GM12878 (cell line): ENCODE data around the gene EHBP1. TPM values are rescaled to one million over a fixed set of nuclear protein-coding genes. Genes with fewer than 3 reads are reported as not detected.

Source experiments
- ATAC-seq: fragments of 200-7000 bp; cut with Tn5 transposase; 3 replicates; pipeline ENCODE4 v1.9.1; 2020; ENCODE audit warnings: mild to moderate bottlenecking, moderate library complexity
- BruUV-seq: library from RNA; stranded (reverse); fragments of 400-500 nt; replicated peaks from 2 replicates; lab custom pipeline; 2021; lab: Mats Ljungman, UMichigan
- CTCF ChIA-PET: fragments of 300-600 bp; sonication (Branson Sonifier 250); formaldehyde crosslinking; extraction: SDS; loops from one replicate; lab custom pipeline; 2021; ENCODE audit warnings: inconsistent platforms; lab: Yijun Ruan, JAX
- POLR2A ChIA-PET: fragments of 350-600 bp; formaldehyde crosslinking; extraction: SDS; loops from one replicate; lab custom pipeline; 2021; ENCODE audit warnings: inconsistent platforms; lab: Charles Lee
- RAD21 ChIA-PET: fragments of 300-600 bp; sonication (Branson Sonifier 250); formaldehyde crosslinking; loops from one replicate; lab custom pipeline; 2023; ENCODE audit warnings: antibody characterized with exemption; ENCODE audit not compliant: unreplicated experiment; lab: Charles Lee
- SMC1A ChIA-PET: fragments of 300-600 bp; sonication (Branson Sonifier 250); formaldehyde crosslinking; loops from one replicate; lab custom pipeline; 2023; ENCODE audit not compliant: unreplicated experiment, uncharacterized antibody; lab: Charles Lee
- DNase-seq: peaks from one replicate; pipeline ENCODE4 v3.0.0-alpha.2; 2011; ENCODE audit warnings: low read depth, low spot score
- FAIRE-seq: peaks from 3 replicates; lab custom pipeline; 2011; peaks lifted over from hg19 to GRCh38; lab: Jason Lieb, UNC
- H2AFZ ChIP-seq: 2 replicates; pipeline ENCODE4 v1.6.0; 2011; ENCODE audit warnings: low read depth, low read length, control low read depth; ENCODE audit not compliant: control insufficient read depth
- H3K27ac ChIP-seq: 2 replicates; pipeline ENCODE4 v1.5.1; 2011; ENCODE audit warnings: control low read depth; ENCODE audit not compliant: control insufficient read depth, insufficient read depth
- H3K27me3 ChIP-seq, 2 experiments: replicated peaks in 1 of 2; 2 replicates each; pipeline versions ENCODE4 v1.6.0 to v1.6.1; 2011; ENCODE audit warnings: low read length in 1 of 2; ENCODE audit not compliant: control insufficient read depth in 2 of 2, insufficient read depth in 2 of 2
- H3K36me3 ChIP-seq, 2 experiments: 2 replicates each; pipeline ENCODE4 v1.5.1; 2011; ENCODE audit warnings: low read length in 1 of 2; ENCODE audit not compliant: control insufficient read depth in 2 of 2, insufficient read depth in 2 of 2
- H3K4me1 ChIP-seq: 2 replicates; pipeline ENCODE4 v1.6.1; 2011; ENCODE audit warnings: mild to moderate bottlenecking, low read length, moderate library complexity, mixed read lengths; ENCODE audit not compliant: control insufficient read depth, insufficient read depth
- H3K4me2 ChIP-seq: 2 replicates; pipeline ENCODE4 v1.6.0; 2011; ENCODE audit warnings: control low read depth; ENCODE audit not compliant: control insufficient read depth, insufficient read depth
- H3K4me3 ChIP-seq: fragments of 200-600 bp; sonication (generic); 2 replicates; pipeline ENCODE4 v1.5.1; 2016
- H3K79me2 ChIP-seq: 2 replicates; pipeline ENCODE4 v1.6.0; 2011; ENCODE audit warnings: low read length; ENCODE audit not compliant: control insufficient read depth, insufficient read depth
- H3K9ac ChIP-seq: 2 replicates; pipeline ENCODE4 v1.8.0; 2011; ENCODE audit warnings: low read length, control low read depth, mixed read lengths; ENCODE audit not compliant: control insufficient read depth, insufficient read depth
- H3K9me3 ChIP-seq: replicated peaks from 3 replicates; pipeline ENCODE4 v1.5.1; 2011; ENCODE audit warnings: mild to moderate bottlenecking, low read length; ENCODE audit not compliant: control insufficient read depth, insufficient read depth
- H4K20me1 ChIP-seq: 2 replicates; pipeline ENCODE4 v1.6.0; 2011; ENCODE audit not compliant: control insufficient read depth, insufficient read depth
- CBFB ChIP-seq: IDR thresholded peaks from 2 replicates; pipeline ENCODE4 v1.6.1; 2016; ENCODE audit warnings: antibody characterized with exemption, low read depth
- CBX5 ChIP-seq: sonication (generic); IDR thresholded peaks from 2 replicates; pipeline ENCODE4 v1.6.1; 2016; ENCODE audit warnings: low read depth, moderate library complexity, mild to moderate bottlenecking, inconsistent platforms
- EED ChIP-seq: sonication (generic); IDR thresholded peaks from 2 replicates; pipeline ENCODE4 v1.6.1; 2016; ENCODE audit warnings: antibody characterized with exemption, low read depth
- FOS ChIP-seq: IDR thresholded peaks from 3 replicates; pipeline ENCODE4 v1.6.1; 2011; ENCODE audit warnings: borderline replicate concordance; ENCODE audit not compliant: insufficient read length; ENCODE audit errors: extremely low read depth
- FOXK2 ChIP-seq: fragments of 450-650 bp; IDR thresholded peaks from 2 replicates; pipeline ENCODE4 v1.6.1; 2017; ENCODE audit warnings: mild to moderate bottlenecking, moderate library complexity
- JUNB ChIP-seq: IDR thresholded peaks from 2 replicates; pipeline ENCODE4 v1.6.1; 2016; ENCODE audit warnings: antibody characterized with exemption, mild to moderate bottlenecking
- JUND ChIP-seq: IDR thresholded peaks from 2 replicates; pipeline ENCODE4 v1.6.1; 2012; ENCODE audit warnings: low read depth, mild to moderate bottlenecking, low read length, improper control_type of control experiment, moderate library complexity
- NBN ChIP-seq: fragments of 450-650 bp; IDR thresholded peaks from 2 replicates; pipeline ENCODE4 v1.6.1; 2016
- POLR2AphosphoS5 ChIP-seq: IDR thresholded peaks from 2 replicates; pipeline ENCODE4 v1.6.1; 2011; ENCODE audit warnings: mild to moderate bottlenecking, low read length, inconsistent platforms
- POU2F2 ChIP-seq: IDR thresholded peaks from 3 replicates; pipeline ENCODE4 v1.6.1; 2011; ENCODE audit warnings: low read depth, mild to moderate bottlenecking, low read length, borderline replicate concordance
- RUNX3 ChIP-seq: IDR thresholded peaks from 2 replicates; pipeline ENCODE4 v1.6.1; 2012; ENCODE audit warnings: low read length, inconsistent platforms
- TAF1 ChIP-seq: IDR thresholded peaks from 2 replicates; pipeline ENCODE4 v1.6.1; 2011; ENCODE audit warnings: mild to moderate bottlenecking, low read depth, low read length, borderline replicate concordance
- WGBS: methylation state at CpG from one replicate; pipeline ENCODE4 v1.1.6; 2016; ENCODE audit warnings: low lambda C conversion rate; ENCODE audit not compliant: insufficient replicate concordance, insufficient coverage; ENCODE audit errors: missing lambda C conversion rate; 5-methylcytosine and 5-hydroxymethylcytosine counted together
- in situ Hi-C: fragments of 300-500 bp; cut with MboI; formaldehyde crosslinking; loops from 9 replicates; pipeline ENCODE4 v1.14.3; 2018; ENCODE audit warnings: mixed read lengths
- intact Hi-C: fragments of 100-400 bp; cut with micrococcal nuclease; formaldehyde crosslinking; loops from one replicate; pipeline ENCODE4 v1.14.2; 2022; ENCODE audit not compliant: unreplicated experiment
- polyA plus RNA-seq, 11 experiments: library from polyadenylated mRNA; depleted of rRNA in 4 of 11; unstranded in 6 of 11; stranded (reverse) in 5 of 11; fragments of >200 nt; fragmentation: Nextera tagmentation in 4 of 11; fragmentation: Illumina TruSeq in 1 of 11; extraction: Ambion mirVana in 4 of 11; extraction: Trizol in 1 of 11; gene quantifications; 1 replicate in 1 of 11; 2 replicates in 10 of 11; pipeline versions ENCODE4 v1.2.1 to v1.2.3, GENCODE V29; 2011 to 2016; ENCODE audit warnings: inconsistent platforms in 2 of 11, missing spikeins in 2 of 11, low read depth in 1 of 11
- total RNA-seq, 4 experiments: library from RNA; depleted of rRNA in 3 of 4; stranded (reverse); fragments of >200 nt in 3 of 4; fragmentation: Illumina TruSeq in 1 of 4; extraction: Trizol in 1 of 4; gene quantifications; 2 replicates each; pipeline versions ENCODE4 v1.2.1 to v1.2.3, GENCODE V29; 2013 to 2021
- TF ChIP-seq, protein P1 (sequence below): fragments of 450-650 bp; formaldehyde crosslinking; IDR thresholded peaks from 2 replicates; pipeline ENCODE4 v1.4.0; 2022; ENCODE audit warnings: mild to moderate bottlenecking, moderate library complexity
- TF ChIP-seq, protein P2 (sequence below): IDR thresholded peaks from 2 replicates; pipeline ENCODE4 v1.6.1; 2012; ENCODE audit warnings: low read depth, low read length, improper control_type of control experiment
- TF ChIP-seq, protein P3 (sequence below): fragments of 450-650 bp; IDR thresholded peaks from 2 replicates; pipeline ENCODE4 v1.6.1; 2016; ENCODE audit warnings: mild to moderate bottlenecking
- TF ChIP-seq, protein P4 (sequence below): fragments of 450-650 bp; IDR thresholded peaks from 2 replicates; pipeline ENCODE4 v1.6.1; 2017; ENCODE audit warnings: antibody characterized with exemption, mild to moderate bottlenecking, moderate library complexity

Gene EHBP1
- total and polyA plus RNA-seq, 10 of the 15 experiments (the other 5 are each of a cell fraction or from before 2014, with no cell fraction given): 5.7 to 26.1 (median 13.6) TPM

DNA sequence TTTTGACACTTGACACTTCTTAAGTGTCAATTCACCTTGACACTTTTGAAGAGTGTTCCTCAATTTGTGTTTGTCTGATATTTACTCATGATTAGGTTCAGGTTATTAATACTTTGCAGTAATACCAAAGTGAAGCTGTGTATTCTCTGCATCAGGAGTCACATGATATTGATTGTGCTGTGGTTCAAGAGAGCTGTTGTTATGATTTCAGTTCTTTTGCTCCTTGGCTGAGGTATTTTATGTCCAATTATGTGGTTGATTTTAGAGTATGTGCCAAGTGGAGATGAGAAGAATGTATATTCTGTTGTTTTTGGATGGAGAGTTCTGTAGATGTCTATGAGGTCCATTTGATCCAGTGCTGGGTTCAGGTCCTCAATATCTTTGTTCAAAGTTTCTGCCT lies 17.2 kb downstream of the EHBP1 start (continued):
- TF ChIP-seq, protein P1, sequence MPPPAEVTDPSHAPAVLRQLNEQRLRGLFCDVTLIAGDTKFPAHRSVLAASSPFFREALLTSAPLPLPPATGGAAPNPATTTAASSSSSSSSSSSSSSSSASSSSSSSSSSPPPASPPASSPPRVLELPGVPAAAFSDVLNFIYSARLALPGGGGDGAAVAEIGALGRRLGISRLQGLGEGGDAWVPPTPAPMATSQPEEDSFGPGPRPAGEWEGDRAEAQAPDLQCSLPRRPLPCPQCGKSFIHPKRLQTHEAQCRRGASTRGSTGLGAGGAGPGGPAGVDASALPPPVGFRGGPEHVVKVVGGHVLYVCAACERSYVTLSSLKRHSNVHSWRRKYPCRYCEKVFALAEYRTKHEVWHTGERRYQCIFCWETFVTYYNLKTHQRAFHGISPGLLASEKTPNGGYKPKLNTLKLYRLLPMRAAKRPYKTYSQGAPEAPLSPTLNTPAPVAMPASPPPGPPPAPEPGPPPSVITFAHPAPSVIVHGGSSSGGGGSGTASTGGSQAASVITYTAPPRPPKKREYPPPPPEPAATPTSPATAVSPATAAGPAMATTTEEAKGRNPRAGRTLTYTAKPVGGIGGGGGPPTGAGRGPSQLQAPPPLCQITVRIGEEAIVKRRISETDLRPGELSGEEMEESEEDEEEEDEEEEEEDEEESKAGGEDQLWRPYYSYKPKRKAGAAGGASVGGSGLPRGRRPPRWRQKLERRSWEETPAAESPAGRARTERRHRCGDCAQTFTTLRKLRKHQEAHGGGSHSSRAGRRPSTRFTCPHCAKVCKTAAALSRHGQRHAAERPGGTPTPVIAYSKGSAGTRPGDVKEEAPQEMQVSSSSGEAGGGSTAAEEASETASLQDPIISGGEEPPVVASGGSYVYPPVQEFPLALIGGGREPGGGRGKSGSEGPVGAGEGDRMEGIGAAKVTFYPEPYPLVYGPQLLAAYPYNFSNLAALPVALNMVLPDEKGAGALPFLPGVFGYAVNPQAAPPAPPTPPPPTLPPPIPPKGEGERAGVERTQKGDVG (CRISPR knock-in tag): no peak
- TF ChIP-seq CBX5 (no peak), POU2F2 (no peak), CBFB (no peak)
- TF ChIP-seq, protein P2, sequence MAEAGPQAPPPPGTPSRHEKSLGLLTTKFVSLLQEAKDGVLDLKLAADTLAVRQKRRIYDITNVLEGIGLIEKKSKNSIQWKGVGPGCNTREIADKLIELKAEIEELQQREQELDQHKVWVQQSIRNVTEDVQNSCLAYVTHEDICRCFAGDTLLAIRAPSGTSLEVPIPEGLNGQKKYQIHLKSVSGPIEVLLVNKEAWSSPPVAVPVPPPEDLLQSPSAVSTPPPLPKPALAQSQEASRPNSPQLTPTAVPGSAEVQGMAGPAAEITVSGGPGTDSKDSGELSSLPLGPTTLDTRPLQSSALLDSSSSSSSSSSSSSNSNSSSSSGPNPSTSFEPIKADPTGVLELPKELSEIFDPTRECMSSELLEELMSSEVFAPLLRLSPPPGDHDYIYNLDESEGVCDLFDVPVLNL: no peak

DNA sequence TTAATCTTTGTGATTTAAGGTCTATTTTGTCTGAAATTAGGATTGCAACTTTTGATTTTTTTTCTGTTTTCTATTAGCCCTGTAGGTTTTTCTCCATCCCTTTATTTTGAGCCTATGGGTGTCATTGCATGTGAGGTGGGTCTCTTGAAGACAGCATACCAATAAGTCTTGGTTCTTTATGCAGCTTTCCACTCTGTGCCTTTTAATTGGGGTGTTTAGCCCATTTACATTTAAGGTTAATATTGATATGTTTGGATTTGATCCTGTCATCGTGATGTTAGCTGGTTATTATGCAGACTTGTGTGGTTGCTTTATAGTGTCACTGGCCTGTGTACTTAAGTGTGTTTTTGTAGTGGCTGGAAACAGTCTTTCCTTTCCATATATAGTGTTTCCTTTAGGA lies 17.7 kb downstream of the EHBP1 start:
- no TSS peak for BruUV-seq
- Histone ChIP-seq H3K27me3 (no peaks in the 10 kb centered on the region), H3K9me3 (peaks cover 14% of the 10 kb centered on the region), H2AFZ (no peak overlapping the region), H3K4me1 (peaks cover 4% of the 10 kb centered on the region; the same call in 1 of the 2 replicates), H3K4me2 (no peak overlapping the region), H3K27ac (no peak overlapping the region), H3K4me3 (no peak overlapping the region), H4K20me1 (no peaks in the 10 kb centered on the region), H3K9ac (no peak overlapping the region), H3K79me2 (peaks cover 6% of the 10 kb centered on the region), H3K36me3 (peaks cover 0 to 3% of the 10 kb centered on the region in 2 experiments; a peak in 1 of 4 replicates)
- ATAC-seq: no peak
- intact Hi-C loops: no loop called here
- ChIA-PET SMC1A (interaction anchor here (0.9 to 1.7 kb wide), 5 partner anchors 9 to 257 kb away, joined by 3 to 5 read pairs (median 3); no protein-coding TSS in a partner anchor), RAD21 (no interaction called here), POLR2A (interaction anchor here (0.9 to 1.3 kb wide), 3 partner anchors 8 to 61 kb away, joined by 3 to 6 read pairs (median 4); no protein-coding TSS in a partner anchor), CTCF (interaction anchor here (2.2 kb wide), 1 partner anchor 266 kb away, joined by 12 read pairs; no protein-coding TSS in a partner anchor)
- FAIRE-seq: no peak
- DNase-seq: no peak
- in situ Hi-C loops: no loop called here
- 100% methylated on average over 1 of the region's 1 CpG for WGBS
- TF ChIP-seq EED (no peak), JUND (no peak), FOXK2 (no peak), TAF1 (no peak), NBN (no peak), JUNB (no peak), POLR2AphosphoS5 (no peak), RUNX3 (no peak), FOS (no peak)
- TF ChIP-seq, protein P3, sequence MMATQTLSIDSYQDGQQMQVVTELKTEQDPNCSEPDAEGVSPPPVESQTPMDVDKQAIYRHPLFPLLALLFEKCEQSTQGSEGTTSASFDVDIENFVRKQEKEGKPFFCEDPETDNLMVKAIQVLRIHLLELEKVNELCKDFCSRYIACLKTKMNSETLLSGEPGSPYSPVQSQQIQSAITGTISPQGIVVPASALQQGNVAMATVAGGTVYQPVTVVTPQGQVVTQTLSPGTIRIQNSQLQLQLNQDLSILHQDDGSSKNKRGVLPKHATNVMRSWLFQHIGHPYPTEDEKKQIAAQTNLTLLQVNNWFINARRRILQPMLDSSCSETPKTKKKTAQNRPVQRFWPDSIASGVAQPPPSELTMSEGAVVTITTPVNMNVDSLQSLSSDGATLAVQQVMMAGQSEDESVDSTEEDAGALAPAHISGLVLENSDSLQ: no peak
- TF ChIP-seq, protein P4, sequence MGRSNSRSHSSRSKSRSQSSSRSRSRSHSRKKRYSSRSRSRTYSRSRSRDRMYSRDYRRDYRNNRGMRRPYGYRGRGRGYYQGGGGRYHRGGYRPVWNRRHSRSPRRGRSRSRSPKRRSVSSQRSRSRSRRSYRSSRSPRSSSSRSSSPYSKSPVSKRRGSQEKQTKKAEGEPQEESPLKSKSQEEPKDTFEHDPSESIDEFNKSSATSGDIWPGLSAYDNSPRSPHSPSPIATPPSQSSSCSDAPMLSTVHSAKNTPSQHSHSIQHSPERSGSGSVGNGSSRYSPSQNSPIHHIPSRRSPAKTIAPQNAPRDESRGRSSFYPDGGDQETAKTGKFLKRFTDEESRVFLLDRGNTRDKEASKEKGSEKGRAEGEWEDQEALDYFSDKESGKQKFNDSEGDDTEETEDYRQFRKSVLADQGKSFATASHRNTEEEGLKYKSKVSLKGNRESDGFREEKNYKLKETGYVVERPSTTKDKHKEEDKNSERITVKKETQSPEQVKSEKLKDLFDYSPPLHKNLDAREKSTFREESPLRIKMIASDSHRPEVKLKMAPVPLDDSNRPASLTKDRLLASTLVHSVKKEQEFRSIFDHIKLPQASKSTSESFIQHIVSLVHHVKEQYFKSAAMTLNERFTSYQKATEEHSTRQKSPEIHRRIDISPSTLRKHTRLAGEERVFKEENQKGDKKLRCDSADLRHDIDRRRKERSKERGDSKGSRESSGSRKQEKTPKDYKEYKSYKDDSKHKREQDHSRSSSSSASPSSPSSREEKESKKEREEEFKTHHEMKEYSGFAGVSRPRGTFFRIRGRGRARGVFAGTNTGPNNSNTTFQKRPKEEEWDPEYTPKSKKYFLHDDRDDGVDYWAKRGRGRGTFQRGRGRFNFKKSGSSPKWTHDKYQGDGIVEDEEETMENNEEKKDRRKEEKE: no peak
